Keratinocyte (primary cell): Measurements from ENCODE around the gene SUFU.

ENCODE experiments used
- EZH2 ChIP-seq: IDR thresholded peaks from one replicate; pipeline ENCODE4 v1.6.1; 2012; ENCODE audit warnings: inconsistent platforms, mild to moderate bottlenecking, low read length, moderate library complexity
- TF ChIP-seq, protein P1 (sequence below), 3 experiments: IDR thresholded peaks in 1 of 3; conservative IDR thresholded peaks in 1 of 3; optimal IDR thresholded peaks in 1 of 3; 2 replicates in 2 of 3; 3 replicates in 1 of 3; pipeline versions ENCODE3 to v1.5.1; 2011; ENCODE audit warnings: low read length in 3 of 3, mild to moderate bottlenecking in 3 of 3, moderate library complexity in 2 of 3, control low read depth in 1 of 3, inconsistent platforms in 1 of 3; ENCODE audit not compliant: insufficient read depth in 2 of 3; ENCODE audit errors: extremely low read depth in 1 of 3

DNA sequence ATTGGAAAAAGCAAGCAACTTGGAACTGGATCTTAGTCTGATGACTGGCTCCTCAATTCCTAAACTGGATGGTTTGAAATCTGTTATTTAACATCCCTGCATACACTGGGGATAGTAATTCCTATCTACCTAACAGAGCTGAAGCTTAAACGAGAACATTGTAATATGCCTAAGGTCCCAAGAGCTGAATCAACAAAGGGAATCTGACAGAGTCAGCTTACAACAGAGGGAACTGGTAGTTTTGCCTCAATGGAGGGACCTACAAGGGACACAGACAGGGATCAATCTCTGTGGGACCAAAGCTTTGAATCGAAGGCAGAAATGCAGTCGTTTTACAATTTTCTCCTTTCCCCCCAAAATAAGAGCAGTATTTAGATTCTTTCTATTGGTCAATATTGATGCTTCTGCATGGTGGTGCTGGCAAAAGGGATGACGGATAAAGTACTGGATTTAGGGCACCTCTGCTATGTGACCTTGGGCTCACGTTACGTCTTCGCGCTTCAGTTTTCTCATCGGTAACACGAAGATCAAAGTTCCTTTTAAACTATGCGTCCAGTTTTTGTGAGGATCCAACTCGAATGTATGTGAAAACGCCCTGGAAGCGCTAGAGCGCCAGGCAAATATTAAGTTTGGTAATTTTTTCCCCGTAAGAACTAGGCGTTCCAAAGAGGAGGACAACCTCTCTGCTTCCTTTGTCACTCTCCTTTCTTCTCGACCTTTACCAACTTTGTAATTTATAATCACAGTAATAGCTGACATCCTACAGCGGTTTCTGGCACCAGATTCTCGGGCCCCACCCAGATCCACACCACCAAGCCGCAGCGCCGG, 2.4 kb upstream of the SUFU start:
- TF ChIP-seq, protein P1, sequence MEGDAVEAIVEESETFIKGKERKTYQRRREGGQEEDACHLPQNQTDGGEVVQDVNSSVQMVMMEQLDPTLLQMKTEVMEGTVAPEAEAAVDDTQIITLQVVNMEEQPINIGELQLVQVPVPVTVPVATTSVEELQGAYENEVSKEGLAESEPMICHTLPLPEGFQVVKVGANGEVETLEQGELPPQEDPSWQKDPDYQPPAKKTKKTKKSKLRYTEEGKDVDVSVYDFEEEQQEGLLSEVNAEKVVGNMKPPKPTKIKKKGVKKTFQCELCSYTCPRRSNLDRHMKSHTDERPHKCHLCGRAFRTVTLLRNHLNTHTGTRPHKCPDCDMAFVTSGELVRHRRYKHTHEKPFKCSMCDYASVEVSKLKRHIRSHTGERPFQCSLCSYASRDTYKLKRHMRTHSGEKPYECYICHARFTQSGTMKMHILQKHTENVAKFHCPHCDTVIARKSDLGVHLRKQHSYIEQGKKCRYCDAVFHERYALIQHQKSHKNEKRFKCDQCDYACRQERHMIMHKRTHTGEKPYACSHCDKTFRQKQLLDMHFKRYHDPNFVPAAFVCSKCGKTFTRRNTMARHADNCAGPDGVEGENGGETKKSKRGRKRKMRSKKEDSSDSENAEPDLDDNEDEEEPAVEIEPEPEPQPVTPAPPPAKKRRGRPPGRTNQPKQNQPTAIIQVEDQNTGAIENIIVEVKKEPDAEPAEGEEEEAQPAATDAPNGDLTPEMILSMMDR (optimal IDR thresholded peaks at IDR 0.05 in 1 of 3, IDR thresholded peaks at IDR 0.05 in 1 of 3, conservative IDR thresholded peaks at IDR 0.05 in 1 of 3; ENCODE audit: extremely low read depth in 1 of 3, insufficient read depth in 2 of 3, low read length in 3 of 3) = no peak
- no peak for TF ChIP-seq EZH2
